ENCODE results near the gene SERINC3.
A peak's percentile ranks its signal among the peaks of the same experiment; 100 is the strongest.

Gene SERINC3

GRCh38 chr20:44544263-44544662 lies 22.4 kb upstream of the SERINC3 start:
- TF ChIP-seq CTCF (IDR thresholded peaks at IDR 0.05) = no peak
- DNase-seq (ENCODE audit: low spot score) = no peak
- Histone ChIP-seq H3K27ac (peak overlapping the region in 1 of 2 donors; percentile 53), H3K4me3 (no peak overlapping the region)

GRCh38 chr20:44543358-44543757 lies 21.5 kb upstream of the SERINC3 start:
- DNase-seq (ENCODE audit: low spot score) = no peak
- Histone ChIP-seq H3K27ac (peak overlapping the region in 1 of 2 donors; percentile 9), H3K4me3 (no peak overlapping the region)
- no peak for TF ChIP-seq CTCF (IDR thresholded peaks at IDR 0.05)

- Histone ChIP-seq H3K4me3 (no peak overlapping the region), H3K27ac (peak overlapping the region; percentile 9 to 28)
- no peak for DNase-seq (ENCODE audit: low spot score)
- TF ChIP-seq CTCF (IDR thresholded peaks at IDR 0.05) = no peak
These were observed 21.0 kb upstream of the SERINC3 start for GRCh38 chr20:44542890-44543289.

- Histone ChIP-seq H3K4me3 (peak overlapping the region; percentile 21), H3K27ac (peak overlapping the region in 1 of 2 donors; percentile 16)
- DNase-seq (ENCODE audit: low spot score) = no peak
- no peak for TF ChIP-seq CTCF (IDR thresholded peaks at IDR 0.05)
These were observed 20.1 kb upstream of the SERINC3 start for GRCh38 chr20:44541992-44542391.

- no peak for DNase-seq (ENCODE audit: low spot score)
- no peak for TF ChIP-seq CTCF (IDR thresholded peaks at IDR 0.05)
- Histone ChIP-seq H3K4me3 (peak overlapping the region; percentile 5), H3K27ac (peak overlapping the region; percentile 13 to 49)
These were observed 19.0 kb upstream of the SERINC3 start for GRCh38 chr20:44540834-44541233.

GRCh38 chr20:44537993-44538392 lies 16.1 kb upstream of the SERINC3 start:
- Histone ChIP-seq H3K27ac (no peak overlapping the region), H3K4me3 (no peak overlapping the region)
- peak; percentile 15 for TF ChIP-seq CTCF (IDR thresholded peaks at IDR 0.05)
- DNase-seq (ENCODE audit: low spot score) = no peak

GRCh38 chr20:44536175-44536574 lies 14.3 kb upstream of the SERINC3 start:
- H3K27ac ChIP-seq = peak overlapping the region in 1 of 2 donors; percentile 17
- no peak overlapping the region for H3K4me3 ChIP-seq
- no peak for DNase-seq (ENCODE audit: low spot score)
- no peak for TF ChIP-seq CTCF (IDR thresholded peaks at IDR 0.05)
